K562 (cell line): ENCODE measurements around the gene EMC10. TPM values are rescaled to one million over a fixed set of nuclear protein-coding genes. Genes with fewer than 3 reads are reported as not detected.

Source experiments
- ATF7 ChIP-seq: fragments of 450-650 bp; IDR thresholded peaks from 2 replicates; pipeline ENCODE4 v1.7.1; 2014; ENCODE audit warnings: mild to moderate bottlenecking, moderate library complexity
- CBX5 ChIP-seq: IDR thresholded peaks from 2 replicates; pipeline ENCODE4 v1.6.1; 2014; ENCODE audit warnings: low read depth, borderline replicate concordance
- CREM ChIP-seq: IDR thresholded peaks from 2 replicates; pipeline ENCODE4 v1.6.1; 2014; ENCODE audit warnings: antibody characterized with exemption, low read depth
- DACH1 ChIP-seq: fragments of 450-650 bp; IDR thresholded peaks from 2 replicates; pipeline ENCODE4 v1.6.1; 2018; ENCODE audit not compliant: partially characterized antibody
- ETS2 ChIP-seq: IDR thresholded peaks from 2 replicates; pipeline ENCODE4 v1.6.1; 2016; ENCODE audit warnings: borderline replicate concordance, missing genetic modification characterization, mild to moderate bottlenecking, moderate library complexity, missing compliant biosample characterization; ENCODE audit not compliant: poor library complexity, severe bottlenecking
- KDM4B ChIP-seq, 2 experiments: fragments of 450-650 bp in 1 of 2; sonication (generic) in 1 of 2; IDR thresholded peaks; 2 replicates each; pipeline ENCODE4 v1.6.1; 2016 to 2017; ENCODE audit warnings: borderline replicate concordance in 2 of 2, antibody characterized with exemption in 1 of 2, low read depth in 1 of 2, mild to moderate bottlenecking in 1 of 2
- MIER1 ChIP-seq: fragments of 450-650 bp; IDR thresholded peaks from 2 replicates; pipeline ENCODE4 v1.6.1; 2016; ENCODE audit warnings: antibody characterized with exemption, mild to moderate bottlenecking, low read depth
- NCOA1 ChIP-seq: fragments of 450-650 bp; IDR thresholded peaks from 2 replicates; pipeline ENCODE4 v1.6.1; 2016; ENCODE audit warnings: low read depth
- NFIC ChIP-seq: fragments of 450-650 bp; IDR thresholded peaks from 2 replicates; pipeline ENCODE4 v1.6.1; 2017; ENCODE audit warnings: mild to moderate bottlenecking, inconsistent platforms
- NR4A1 ChIP-seq, 2 experiments: fragments of 250-450 bp in 1 of 2; fragments of 450-650 bp in 1 of 2; sonication (Bioruptor Pico) in 1 of 2; IDR thresholded peaks; 2 replicates each; pipeline versions ENCODE4 v1.4.0 to v1.6.1; 2016 to 2020; ENCODE audit warnings: mild to moderate bottlenecking in 2 of 2, missing compliant biosample characterization in 1 of 2, missing genetic modification characterization in 1 of 2, moderate library complexity in 1 of 2
- RAD21 ChIP-seq, 2 experiments: fragments of 250-450 bp in 1 of 2; fragments of 450-650 bp in 1 of 2; sonication (Bioruptor Pico) in 1 of 2; formaldehyde crosslinking in 1 of 2; IDR thresholded peaks in 1 of 2; conservative IDR thresholded peaks in 1 of 2; 2 replicates each; pipeline versions ENCODE4 v1.4.0 to v1.8.0; 2020 to 2022; ENCODE audit warnings: mild to moderate bottlenecking in 2 of 2, moderate library complexity in 1 of 2
- RFX1 ChIP-seq: fragments of 450-650 bp; IDR thresholded peaks from 2 replicates; pipeline ENCODE4 v1.6.1; 2016; ENCODE audit warnings: mild to moderate bottlenecking, moderate library complexity
- SRF ChIP-seq, 2 experiments: fragments of 250-450, 450-650 bp in 1 of 2; sonication (Bioruptor Pico) in 1 of 2; sonication (generic) in 1 of 2; formaldehyde crosslinking; IDR thresholded peaks; 2 replicates each; pipeline versions ENCODE4 v1.5.0 to v1.5.1; 2020 to 2022; ENCODE audit warnings: mild to moderate bottlenecking in 1 of 2, missing genetic modification reagents in 1 of 2
- SRSF1 ChIP-seq: fragments of 200-400 bp; formaldehyde crosslinking; IDR thresholded peaks from 2 replicates; pipeline ENCODE4 v1.6.1; 2017; ENCODE audit warnings: mild to moderate bottlenecking, low read depth, low read length, moderate library complexity
- TGIF2 ChIP-seq: sonication (generic); formaldehyde crosslinking; IDR thresholded peaks from 2 replicates; pipeline ENCODE4 v1.8.1; 2022; ENCODE audit warnings: mild to moderate bottlenecking, missing genetic modification reagents, moderate library complexity
- ZBTB17 ChIP-seq: fragments of 450-650 bp; formaldehyde crosslinking; IDR thresholded peaks from 2 replicates; pipeline ENCODE4 v1.4.0; 2020; ENCODE audit warnings: mild to moderate bottlenecking
- ZFX ChIP-seq: sonication (generic); formaldehyde crosslinking; IDR thresholded peaks from 2 replicates; pipeline ENCODE4 v1.8.0; 2022; ENCODE audit warnings: mild to moderate bottlenecking, missing genetic modification reagents, moderate library complexity
- polyA plus RNA-seq, 8 experiments: library from polyadenylated mRNA; depleted of rRNA in 4 of 8; stranded (reverse) in 5 of 8; unstranded in 3 of 8; fragments of >200 nt; fragmentation: Nextera tagmentation in 2 of 8; fragmentation: Illumina TruSeq in 1 of 8; extraction: Ambion mirVana in 2 of 8; extraction: Trizol in 1 of 8; gene quantifications; 2 replicates each; pipeline versions ENCODE4 v1.2.1 to v1.2.3, GENCODE V29; 2011 to 2014; ENCODE audit warnings: inconsistent platforms in 1 of 8, missing spikeins in 1 of 8
- total RNA-seq, 7 experiments: library from RNA; depleted of rRNA in 6 of 7; stranded (reverse); fragments of >200 nt in 6 of 7; fragmentation: Illumina TruSeq in 2 of 7; extraction: Trizol in 2 of 7; gene quantifications; 2 replicates each; pipeline versions ENCODE4 v1.2.1 to v1.2.3, GENCODE V29; 2011 to 2021; ENCODE audit warnings: low replicate concordance in 1 of 7
- TF ChIP-seq, protein P1 (sequence below): fragments of 450-650 bp; formaldehyde crosslinking; IDR thresholded peaks from 2 replicates; pipeline ENCODE4 v1.4.0; 2022; ENCODE audit warnings: missing genetic modification characterization
- TF ChIP-seq, protein P2 (sequence below): fragments of 250-450 bp; sonication (Bioruptor Pico); IDR thresholded peaks from 2 replicates; pipeline ENCODE4 v1.4.0; 2020; ENCODE audit warnings: borderline replicate concordance
- TF ChIP-seq, protein P3 (sequence below), 3 experiments: fragments of 200-800 bp in 1 of 3; fragments of 250-450 bp in 1 of 3; fragments of 450-650 bp in 1 of 3; sonication (Bioruptor Pico) in 1 of 3; sonication (Bioruptor generic) in 1 of 3; formaldehyde crosslinking in 1 of 3; IDR thresholded peaks; 2 replicates each; pipeline versions ENCODE4 v1.6.1 to v1.8.0; 2016 to 2022; ENCODE audit warnings: mild to moderate bottlenecking in 2 of 3, missing genetic modification characterization in 2 of 3, missing compliant biosample characterization in 1 of 3, moderate library complexity in 1 of 3

The EMC10 gene
- total and polyA plus RNA-seq, 9 of the 15 experiments (the other 6 are each of a cell fraction or from before 2014, with no cell fraction given), result 1.4 to 46.0 (median 13.1) TPM

DNA sequence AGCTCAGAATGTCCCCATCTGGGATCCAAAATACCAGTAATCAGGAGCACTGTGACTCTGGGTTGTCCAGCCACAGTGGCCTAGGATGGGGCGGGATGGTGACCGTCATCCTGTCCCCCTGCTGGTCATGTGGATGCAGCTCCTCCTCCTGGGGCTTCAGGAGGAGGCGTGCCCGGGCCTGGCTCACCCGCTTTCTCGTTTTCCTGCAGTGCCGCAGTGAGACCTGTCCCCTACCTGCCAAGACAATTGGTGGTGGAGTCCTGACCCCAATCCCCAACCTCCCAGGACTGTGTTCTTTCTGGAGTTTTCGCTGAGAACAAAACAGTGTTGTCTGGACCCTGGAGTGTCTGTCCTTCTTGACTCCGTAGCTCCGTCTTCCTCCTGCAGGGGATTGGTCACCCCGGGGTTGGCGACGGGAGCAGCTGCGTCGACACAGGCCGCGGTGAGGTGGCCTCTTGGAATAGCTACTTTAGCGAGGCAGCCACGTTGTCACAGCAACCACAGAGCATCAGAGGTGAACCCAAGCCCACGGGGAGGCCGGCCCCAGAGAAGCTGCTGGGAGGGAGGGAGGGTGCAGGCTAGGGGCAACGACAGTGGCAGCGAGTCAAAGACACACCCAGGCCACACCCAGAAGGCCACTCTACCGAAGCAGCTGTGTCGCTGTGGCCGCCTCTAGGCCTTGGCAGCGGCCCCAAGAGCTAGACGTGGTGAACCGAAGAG lies 10.2 kb upstream of the EMC10 start (continued):
- no peak for TF ChIP-seq ZBTB17 (CRISPR knock-in tag)
- TF ChIP-seq TGIF2 (CRISPR knock-in tag), result no peak
- TF ChIP-seq, protein P1, sequence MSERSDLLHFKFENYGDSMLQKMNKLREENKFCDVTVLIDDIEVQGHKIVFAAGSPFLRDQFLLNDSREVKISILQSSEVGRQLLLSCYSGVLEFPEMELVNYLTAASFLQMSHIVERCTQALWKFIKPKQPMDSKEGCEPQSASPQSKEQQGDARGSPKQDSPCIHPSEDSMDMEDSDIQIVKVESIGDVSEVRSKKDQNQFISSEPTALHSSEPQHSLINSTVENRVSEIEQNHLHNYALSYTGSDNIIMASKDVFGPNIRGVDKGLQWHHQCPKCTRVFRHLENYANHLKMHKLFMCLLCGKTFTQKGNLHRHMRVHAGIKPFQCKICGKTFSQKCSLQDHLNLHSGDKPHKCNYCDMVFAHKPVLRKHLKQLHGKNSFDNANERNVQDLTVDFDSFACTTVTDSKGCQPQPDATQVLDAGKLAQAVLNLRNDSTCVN (CRISPR knock-in tag), result no peak
- peak; percentile 50 for TF ChIP-seq ZFX (CRISPR knock-in tag)
- TF ChIP-seq CBX5, result no peak
- peak in 1 of 2 experiments; percentile 41; a peak in 2 of 4 replicates for TF ChIP-seq RAD21 (CRISPR knock-in tag; conservative IDR thresholded peaks at IDR 0.05 in 1 of 2, IDR thresholded peaks at IDR 0.05 in 1 of 2)
- no peak for TF ChIP-seq ATF7
- no peak for TF ChIP-seq SRF (CRISPR knock-in tag; IDR thresholded peaks at IDR 0.05)
- peak; percentile 68 for TF ChIP-seq CREM
- TF ChIP-seq, protein P2, sequence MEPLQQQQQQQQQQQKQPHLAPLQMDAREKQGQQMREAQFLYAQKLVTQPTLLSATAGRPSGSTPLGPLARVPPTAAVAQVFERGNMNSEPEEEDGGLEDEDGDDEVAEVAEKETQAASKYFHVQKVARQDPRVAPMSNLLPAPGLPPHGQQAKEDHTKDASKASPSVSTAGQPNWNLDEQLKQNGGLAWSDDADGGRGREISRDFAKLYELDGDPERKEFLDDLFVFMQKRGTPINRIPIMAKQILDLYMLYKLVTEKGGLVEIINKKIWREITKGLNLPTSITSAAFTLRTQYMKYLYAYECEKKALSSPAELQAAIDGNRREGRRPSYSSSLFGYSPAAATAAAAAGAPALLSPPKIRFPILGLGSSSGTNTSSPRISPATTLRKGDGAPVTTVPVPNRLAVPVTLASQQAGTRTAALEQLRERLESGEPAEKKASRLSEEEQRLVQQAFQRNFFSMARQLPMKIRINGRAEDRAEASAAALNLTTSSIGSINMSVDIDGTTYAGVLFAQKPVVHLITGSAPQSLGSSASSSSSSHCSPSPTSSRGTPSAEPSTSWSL (CRISPR knock-in tag), result no peak
- TF ChIP-seq NR4A1 (CRISPR knock-in tag; IDR thresholded peaks at IDR 0.05), result no peak
- TF ChIP-seq NR4A1 (tag; IDR thresholded peaks at IDR 0.05), result no peak
- no peak for TF ChIP-seq MIER1
- TF ChIP-seq NFIC, result 0 out of 2 replicates have a peak, but pooled peaks have one; percentile 10
- TF ChIP-seq SRSF1, result no peak
- TF ChIP-seq KDM4B (IDR thresholded peaks at IDR 0.05; ENCODE audit: borderline replicate concordance in 2 of 2, low read depth in 1 of 2), result no peak
- TF ChIP-seq ETS2 (tag), result no peak
- TF ChIP-seq RFX1, result peak; percentile 55; the same call in 1 of the 2 replicates
- TF ChIP-seq DACH1, result no peak
- no peak for TF ChIP-seq NCOA1
- TF ChIP-seq, protein P3, sequence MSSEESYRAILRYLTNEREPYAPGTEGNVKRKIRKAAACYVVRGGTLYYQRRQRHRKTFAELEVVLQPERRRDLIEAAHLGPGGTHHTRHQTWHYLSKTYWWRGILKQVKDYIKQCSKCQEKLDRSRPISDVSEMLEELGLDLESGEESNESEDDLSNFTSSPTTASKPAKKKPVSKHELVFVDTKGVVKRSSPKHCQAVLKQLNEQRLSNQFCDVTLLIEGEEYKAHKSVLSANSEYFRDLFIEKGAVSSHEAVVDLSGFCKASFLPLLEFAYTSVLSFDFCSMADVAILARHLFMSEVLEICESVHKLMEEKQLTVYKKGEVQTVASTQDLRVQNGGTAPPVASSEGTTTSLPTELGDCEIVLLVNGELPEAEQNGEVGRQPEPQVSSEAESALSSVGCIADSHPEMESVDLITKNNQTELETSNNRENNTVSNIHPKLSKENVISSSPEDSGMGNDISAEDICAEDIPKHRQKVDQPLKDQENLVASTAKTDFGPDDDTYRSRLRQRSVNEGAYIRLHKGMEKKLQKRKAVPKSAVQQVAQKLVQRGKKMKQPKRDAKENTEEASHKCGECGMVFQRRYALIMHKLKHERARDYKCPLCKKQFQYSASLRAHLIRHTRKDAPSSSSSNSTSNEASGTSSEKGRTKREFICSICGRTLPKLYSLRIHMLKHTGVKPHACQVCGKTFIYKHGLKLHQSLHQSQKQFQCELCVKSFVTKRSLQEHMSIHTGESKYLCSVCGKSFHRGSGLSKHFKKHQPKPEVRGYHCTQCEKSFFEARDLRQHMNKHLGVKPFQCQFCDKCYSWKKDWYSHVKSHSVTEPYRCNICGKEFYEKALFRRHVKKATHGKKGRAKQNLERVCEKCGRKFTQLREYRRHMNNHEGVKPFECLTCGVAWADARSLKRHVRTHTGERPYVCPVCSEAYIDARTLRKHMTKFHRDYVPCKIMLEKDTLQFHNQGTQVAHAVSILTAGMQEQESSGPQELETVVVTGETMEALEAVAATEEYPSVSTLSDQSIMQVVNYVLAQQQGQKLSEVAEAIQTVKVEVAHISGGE (CRISPR knock-in tag; IDR thresholded peaks at IDR 0.05), result peak in 1 of 3 experiments; percentile 59; a peak in 2 of 6 replicates
